PFSK-1 (cell line): ENCODE measurements around the gene NFATC4.

ENCODE experiments used
- FOXP2 ChIP-seq: optimal IDR thresholded peaks from 2 replicates; pipeline ENCODE3; 2011; ENCODE audit warnings: borderline replicate concordance, control low read depth, inconsistent platforms; ENCODE audit not compliant: insufficient read depth; ENCODE audit errors: extremely low read length, extremely low read depth
- POLR2AphosphoS5 ChIP-seq: IDR thresholded peaks from 2 replicates; pipeline ENCODE4 v1.6.1; 2012; ENCODE audit warnings: low read depth, mild to moderate bottlenecking, control low read depth, low read length, moderate library complexity
- SIN3A ChIP-seq: IDR thresholded peaks from 2 replicates; pipeline ENCODE4 v1.6.1; 2012; ENCODE audit warnings: mild to moderate bottlenecking, low read length, moderate library complexity, borderline replicate concordance; ENCODE audit not compliant: insufficient read depth
- TAF1 ChIP-seq: IDR thresholded peaks from 2 replicates; pipeline ENCODE4 v1.6.1; 2012; ENCODE audit warnings: low read length, control low read depth, borderline replicate concordance; ENCODE audit not compliant: insufficient read depth
- TF ChIP-seq, protein P1 (sequence below), 2 experiments: IDR thresholded peaks; 2 replicates each; pipeline versions ENCODE4 v1.6.1 to v1.8.0; 2011 to 2012; ENCODE audit warnings: low read depth in 2 of 2, low read length in 2 of 2, control low read depth in 1 of 2, inconsistent platforms in 1 of 2, mild to moderate bottlenecking in 1 of 2, moderate library complexity in 1 of 2; ENCODE audit not compliant: insufficient read depth in 1 of 2

Gene NFATC4

GRCh38 chr14:24337144-24337823, 30.7 kb upstream of the NFATC4 start:
- TF ChIP-seq FOXP2 (no peak), POLR2AphosphoS5 (no peak), TAF1 (no peak), SIN3A (no peak)
- TF ChIP-seq, protein P1, sequence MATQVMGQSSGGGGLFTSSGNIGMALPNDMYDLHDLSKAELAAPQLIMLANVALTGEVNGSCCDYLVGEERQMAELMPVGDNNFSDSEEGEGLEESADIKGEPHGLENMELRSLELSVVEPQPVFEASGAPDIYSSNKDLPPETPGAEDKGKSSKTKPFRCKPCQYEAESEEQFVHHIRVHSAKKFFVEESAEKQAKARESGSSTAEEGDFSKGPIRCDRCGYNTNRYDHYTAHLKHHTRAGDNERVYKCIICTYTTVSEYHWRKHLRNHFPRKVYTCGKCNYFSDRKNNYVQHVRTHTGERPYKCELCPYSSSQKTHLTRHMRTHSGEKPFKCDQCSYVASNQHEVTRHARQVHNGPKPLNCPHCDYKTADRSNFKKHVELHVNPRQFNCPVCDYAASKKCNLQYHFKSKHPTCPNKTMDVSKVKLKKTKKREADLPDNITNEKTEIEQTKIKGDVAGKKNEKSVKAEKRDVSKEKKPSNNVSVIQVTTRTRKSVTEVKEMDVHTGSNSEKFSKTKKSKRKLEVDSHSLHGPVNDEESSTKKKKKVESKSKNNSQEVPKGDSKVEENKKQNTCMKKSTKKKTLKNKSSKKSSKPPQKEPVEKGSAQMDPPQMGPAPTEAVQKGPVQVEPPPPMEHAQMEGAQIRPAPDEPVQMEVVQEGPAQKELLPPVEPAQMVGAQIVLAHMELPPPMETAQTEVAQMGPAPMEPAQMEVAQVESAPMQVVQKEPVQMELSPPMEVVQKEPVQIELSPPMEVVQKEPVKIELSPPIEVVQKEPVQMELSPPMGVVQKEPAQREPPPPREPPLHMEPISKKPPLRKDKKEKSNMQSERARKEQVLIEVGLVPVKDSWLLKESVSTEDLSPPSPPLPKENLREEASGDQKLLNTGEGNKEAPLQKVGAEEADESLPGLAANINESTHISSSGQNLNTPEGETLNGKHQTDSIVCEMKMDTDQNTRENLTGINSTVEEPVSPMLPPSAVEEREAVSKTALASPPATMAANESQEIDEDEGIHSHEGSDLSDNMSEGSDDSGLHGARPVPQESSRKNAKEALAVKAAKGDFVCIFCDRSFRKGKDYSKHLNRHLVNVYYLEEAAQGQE (IDR thresholded peaks at IDR 0.05; ENCODE audit: insufficient read depth in 1 of 2, low read depth in 2 of 2, low read length in 2 of 2) = no peak

DNA sequence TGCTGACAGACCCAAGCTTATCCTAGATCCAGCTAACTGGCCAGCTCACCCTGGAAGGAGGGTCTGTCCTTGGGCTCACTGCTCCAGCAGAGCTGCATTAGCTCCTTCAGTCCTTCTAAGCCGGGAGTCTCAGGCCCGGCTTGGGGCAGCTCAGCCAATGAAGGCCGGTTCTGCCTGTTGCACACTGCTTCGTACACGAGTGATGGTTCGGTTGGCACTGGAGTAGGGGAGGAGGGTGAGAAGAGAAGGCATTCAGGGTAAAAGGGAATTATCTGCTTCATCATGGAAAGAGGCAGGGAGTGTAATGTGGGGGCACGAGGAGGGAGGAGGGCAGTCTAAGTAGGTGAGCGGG, 30.2 kb upstream of the NFATC4 start:
- no peak for TF ChIP-seq FOXP2
- no peak for TF ChIP-seq POLR2AphosphoS5
- no peak for TF ChIP-seq TAF1
- TF ChIP-seq SIN3A = no peak
- TF ChIP-seq, protein P1 (IDR thresholded peaks at IDR 0.05; ENCODE audit: insufficient read depth in 1 of 2, low read depth in 2 of 2, low read length in 2 of 2) = no peak

GRCh38 chr14:24338843-24339242, 29.1 kb upstream of the NFATC4 start:
- TF ChIP-seq, protein P1 (IDR thresholded peaks at IDR 0.05; ENCODE audit: insufficient read depth in 1 of 2, low read depth in 2 of 2, low read length in 2 of 2) = no peak
- TF ChIP-seq POLR2AphosphoS5 (no peak), FOXP2 (no peak), TAF1 (no peak), SIN3A (no peak)

- TF ChIP-seq SIN3A = no peak
- TF ChIP-seq, protein P1 (IDR thresholded peaks at IDR 0.05; ENCODE audit: insufficient read depth in 1 of 2, low read depth in 2 of 2, low read length in 2 of 2) = no peak
- TF ChIP-seq POLR2AphosphoS5 = no peak
- TF ChIP-seq TAF1 = no peak
These were observed 28.5 kb upstream of the NFATC4 start, which contains the start of gene RIPK3 for GRCh38 chr14:24339284-24340151. RIPK3 (minus strand) TSS chr14:24339991; CDS start chr14:24339826, 165 bp downstream.
